Peyer's patch (tissue), 4 donors: ENCODE data around the gene PLD5. TPM values are rescaled to one million over a fixed set of nuclear protein-coding genes. Genes with fewer than 3 reads are reported as not detected.
A peak's percentile ranks its signal among the peaks of the same experiment; 100 is the strongest.

Experiments
- DNase-seq, 3 donors: peaks; one replicate each; pipeline ENCODE4 v3.0.0-alpha.2; 2017 to 2019
- H3K27ac ChIP-seq, 4 donors: fragments of 200-600 bp; sonication (generic); one replicate each; pipeline ENCODE4 v1.5.1; 2016 to 2019
- H3K27me3 ChIP-seq, 2 donors: fragments of 200-600 bp; sonication (generic); one replicate each; pipeline ENCODE4 v1.5.1; 2019
- H3K36me3 ChIP-seq, 3 donors: fragments of 200-600 bp; sonication (generic); one replicate each; pipeline ENCODE4 v1.5.1; 2016 to 2019
- H3K4me1 ChIP-seq, 4 donors: fragments of 200-600 bp; sonication (generic); one replicate each; pipeline ENCODE4 v1.5.1; 2016 to 2019
- H3K4me3 ChIP-seq, 4 donors: fragments of 200-600 bp; sonication (generic); 1 replicate in 3 of 4; 2 replicates in 1 of 4; pipeline ENCODE4 v1.5.1; 2016 to 2019; ENCODE audit warnings: mild to moderate bottlenecking in 1 of 4
- H3K9me3 ChIP-seq, 4 donors: fragments of 200-600 bp; sonication (generic); one replicate each; pipeline ENCODE4 v1.5.1; 2016 to 2019; ENCODE audit warnings: mild to moderate bottlenecking in 1 of 4
- CTCF ChIP-seq, 6 experiments: fragments of 450-650 bp in 4 of 6; fragments of 200-600 bp in 2 of 6; sonication (generic) in 1 of 6; IDR thresholded peaks; one replicate each; pipeline ENCODE4 v1.5.1; 2017 to 2019; ENCODE audit warnings: antibody characterized with exemption in 6 of 6, mild to moderate bottlenecking in 3 of 6, moderate library complexity in 1 of 6
- POLR2A ChIP-seq, 2 donors: fragments of 450-650 bp; IDR thresholded peaks; one replicate each; pipeline ENCODE4 v1.5.1; 2017; ENCODE audit warnings: antibody characterized with exemption in 2 of 2, mild to moderate bottlenecking in 2 of 2, moderate library complexity in 2 of 2
- total RNA-seq, 4 donors: library from RNA; depleted of rRNA; stranded (reverse); fragments of >200 nt; gene quantifications; one replicate each; pipeline ENCODE4 v1.1.0, GENCODE V29; 2016

The PLD5 gene
- total RNA-seq, 4 donors from 2014 or later, result 0.67 TPM; not detected in 3

- DNase-seq, result no peak
- no peak overlapping the region for H3K27ac ChIP-seq
- H3K4me1 ChIP-seq, result no peaks in the 10 kb centered on the region
- no peaks in the 10 kb centered on the region for H3K27me3 ChIP-seq
- no peak overlapping the region for H3K4me3 ChIP-seq
- no peak for TF ChIP-seq CTCF (IDR thresholded peaks at IDR 0.05)
- TF ChIP-seq POLR2A (IDR thresholded peaks at IDR 0.05), result no peak
- no peaks in the 10 kb centered on the region for H3K36me3 ChIP-seq
- no peaks in the 10 kb centered on the region for H3K9me3 ChIP-seq
Measured at GRCh38 chr1:242542271-242542670, 17.8 kb upstream of the PLD5 start.

- no peak overlapping the region for H3K4me3 ChIP-seq
- no peaks in the 10 kb centered on the region for H3K27me3 ChIP-seq
- DNase-seq, result no peak
- no peaks in the 10 kb centered on the region for H3K9me3 ChIP-seq
- no peak overlapping the region for H3K27ac ChIP-seq
- no peak for TF ChIP-seq POLR2A (IDR thresholded peaks at IDR 0.05)
- TF ChIP-seq CTCF (IDR thresholded peaks at IDR 0.05), result no peak
- H3K36me3 ChIP-seq, result no peaks in the 10 kb centered on the region
- H3K4me1 ChIP-seq, result no peaks in the 10 kb centered on the region
Measured at GRCh38 chr1:242535986-242536385, 11.5 kb upstream of the PLD5 start.

GRCh38 chr1:242534753-242535152 lies 10.3 kb upstream of the PLD5 start:
- TF ChIP-seq POLR2A (IDR thresholded peaks at IDR 0.05) (no peak), CTCF (IDR thresholded peaks at IDR 0.05) (no peak)
- Histone ChIP-seq H3K27ac (no peak overlapping the region), H3K27me3 (no peaks in the 10 kb centered on the region), H3K36me3 (no peaks in the 10 kb centered on the region), H3K4me3 (no peak overlapping the region), H3K4me1 (no peaks in the 10 kb centered on the region), H3K9me3 (no peaks in the 10 kb centered on the region)
- DNase-seq, result no peak

GRCh38 chr1:242530761-242531160 lies 6.3 kb upstream of the PLD5 start:
- Histone ChIP-seq H3K36me3 (no peaks in the 10 kb centered on the region), H3K9me3 (no peaks in the 10 kb centered on the region), H3K27ac (no peak overlapping the region), H3K4me1 (no peaks in the 10 kb centered on the region), H3K27me3 (no peaks in the 10 kb centered on the region), H3K4me3 (no peak overlapping the region)
- no peak for DNase-seq
- TF ChIP-seq POLR2A (IDR thresholded peaks at IDR 0.05) (no peak), CTCF (IDR thresholded peaks at IDR 0.05) (no peak)

- H3K27ac ChIP-seq, result no peak overlapping the region
- H3K4me3 ChIP-seq, result no peak overlapping the region
- peaks cover 0 to 13% (median 0%) of the 10 kb centered on the region in 4 donors for H3K4me1 ChIP-seq
- no peaks in the 10 kb centered on the region for H3K9me3 ChIP-seq
- TF ChIP-seq CTCF (IDR thresholded peaks at IDR 0.05), result no peak
- TF ChIP-seq POLR2A (IDR thresholded peaks at IDR 0.05), result no peak
- DNase-seq, result no peak
- no peaks in the 10 kb centered on the region for H3K36me3 ChIP-seq
- peaks cover 0 to 17% of the 10 kb centered on the region in 2 donors for H3K27me3 ChIP-seq
Measured at GRCh38 chr1:242525769-242526168, 1.3 kb upstream of the PLD5 start.

GRCh38 chr1:242525360-242525722 lies 844 bp upstream of the PLD5 start:
- peak overlapping the region in 2 of 4 donors; percentile 39 to 40 for H3K4me3 ChIP-seq
- peaks cover 0 to 20% of the 10 kb centered on the region in 2 donors for H3K27me3 ChIP-seq

More at GRCh38 chr1:242525360-242525722, 844 bp upstream of the PLD5 start:
- Histone ChIP-seq H3K36me3 (no peaks in the 10 kb centered on the region), H3K4me1 (peaks cover 0 to 13% (median 0%) of the 10 kb centered on the region in 4 donors), H3K9me3 (no peaks in the 10 kb centered on the region), H3K27ac (no peak overlapping the region)
- no peak for DNase-seq
- TF ChIP-seq POLR2A (IDR thresholded peaks at IDR 0.05), result no peak
- TF ChIP-seq CTCF (IDR thresholded peaks at IDR 0.05), result no peak
